Measurements from ENCODE around the gene NELFE.
"Not testable (repeated sequence)": the region's sequence is repeated elsewhere in the genome, so short reads cannot be mapped to it uniquely, and the experiment has no call there.

DNA sequence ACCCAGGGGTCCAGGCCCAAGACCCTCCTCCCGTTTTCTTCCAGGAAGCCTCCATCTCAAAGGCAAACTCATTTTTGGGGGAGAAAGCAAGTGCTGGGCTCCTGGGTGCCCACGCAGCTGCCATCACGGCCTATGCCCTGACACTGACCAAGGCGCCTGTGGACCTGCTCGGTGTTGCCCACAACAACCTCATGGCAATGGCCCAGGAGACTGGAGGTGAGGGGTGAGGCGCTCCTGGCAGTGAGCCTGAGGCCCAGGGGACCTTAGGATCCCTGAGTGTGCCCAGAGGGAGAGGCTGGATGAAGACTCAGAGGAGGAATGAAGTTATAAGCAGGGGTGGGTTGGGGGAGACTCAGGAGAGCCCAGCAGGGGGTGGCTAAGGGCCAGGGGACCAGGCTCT, 37.6 kb upstream of the NELFE start:
- TF ChIP-seq, protein P1, sequence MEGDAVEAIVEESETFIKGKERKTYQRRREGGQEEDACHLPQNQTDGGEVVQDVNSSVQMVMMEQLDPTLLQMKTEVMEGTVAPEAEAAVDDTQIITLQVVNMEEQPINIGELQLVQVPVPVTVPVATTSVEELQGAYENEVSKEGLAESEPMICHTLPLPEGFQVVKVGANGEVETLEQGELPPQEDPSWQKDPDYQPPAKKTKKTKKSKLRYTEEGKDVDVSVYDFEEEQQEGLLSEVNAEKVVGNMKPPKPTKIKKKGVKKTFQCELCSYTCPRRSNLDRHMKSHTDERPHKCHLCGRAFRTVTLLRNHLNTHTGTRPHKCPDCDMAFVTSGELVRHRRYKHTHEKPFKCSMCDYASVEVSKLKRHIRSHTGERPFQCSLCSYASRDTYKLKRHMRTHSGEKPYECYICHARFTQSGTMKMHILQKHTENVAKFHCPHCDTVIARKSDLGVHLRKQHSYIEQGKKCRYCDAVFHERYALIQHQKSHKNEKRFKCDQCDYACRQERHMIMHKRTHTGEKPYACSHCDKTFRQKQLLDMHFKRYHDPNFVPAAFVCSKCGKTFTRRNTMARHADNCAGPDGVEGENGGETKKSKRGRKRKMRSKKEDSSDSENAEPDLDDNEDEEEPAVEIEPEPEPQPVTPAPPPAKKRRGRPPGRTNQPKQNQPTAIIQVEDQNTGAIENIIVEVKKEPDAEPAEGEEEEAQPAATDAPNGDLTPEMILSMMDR (IDR thresholded peaks at IDR 0.05; ENCODE audit: insufficient read depth, low read depth, low read length) = not testable (repeated sequence)
- TF ChIP-seq EZH2 (IDR thresholded peaks at IDR 0.05; ENCODE audit: insufficient read depth, low read length) = not testable (repeated sequence)

Data from astrocyte (in vitro differentiated cells and primary cell).